K562 (cell line): ENCODE measurements around the gene TTC23L. TPM values are rescaled to one million over a fixed set of nuclear protein-coding genes. Genes with fewer than 3 reads are reported as not detected.

Source experiments
- CREBBP ChIP-seq: IDR thresholded peaks from one replicate; pipeline ENCODE4 v1.6.1; 2012; ENCODE audit warnings: low read depth, mild to moderate bottlenecking, control low read depth, inconsistent platforms, low read length
- FOXK2 ChIP-seq, 2 experiments: fragments of 450-650 bp; IDR thresholded peaks in 1 of 2; conservative IDR thresholded peaks in 1 of 2; 2 replicates each; pipeline ENCODE4 v1.6.1; 2016; ENCODE audit warnings: low read depth in 2 of 2, mild to moderate bottlenecking in 1 of 2
- FOXP1 ChIP-seq: sonication (generic); formaldehyde crosslinking; IDR thresholded peaks from 2 replicates; pipeline ENCODE4 v1.8.0; 2022; ENCODE audit warnings: mild to moderate bottlenecking, missing genetic modification reagents
- ILK ChIP-seq: fragments of 450-650 bp; IDR thresholded peaks from 2 replicates; pipeline ENCODE4 v1.6.1; 2016; ENCODE audit warnings: missing genetic modification characterization, low read depth, mild to moderate bottlenecking, missing compliant biosample characterization, moderate library complexity, borderline replicate concordance
- PURB ChIP-seq: sonication (generic); formaldehyde crosslinking; IDR thresholded peaks from 2 replicates; pipeline ENCODE4 v1.9.0; 2021; ENCODE audit warnings: low read depth, mild to moderate bottlenecking, missing genetic modification reagents
- RHOXF2B ChIP-seq: fragments of 250-450 bp; sonication (Bioruptor Pico); conservative IDR thresholded peaks from 2 replicates; pipeline ENCODE4 v1.5.1; 2021
- SMC3 ChIP-seq: conservative IDR thresholded peaks from 2 replicates; pipeline ENCODE4 v1.6.1; 2011; ENCODE audit warnings: low read depth, low read length, improper control_type of control experiment; ENCODE audit not compliant: insufficient read depth
- SREBF2 ChIP-seq: sonication (generic); formaldehyde crosslinking; IDR thresholded peaks from 2 replicates; pipeline ENCODE4 v1.4.0; 2020; ENCODE audit warnings: mild to moderate bottlenecking, missing genetic modification reagents
- ZNF197 ChIP-seq: fragments of 200-800 bp; sonication (Bioruptor generic); IDR thresholded peaks from 2 replicates; pipeline ENCODE4 v1.6.1; 2016; ENCODE audit warnings: low read depth, missing genetic modification characterization, missing compliant biosample characterization
- polyA plus RNA-seq, 8 experiments: library from polyadenylated mRNA; depleted of rRNA in 4 of 8; stranded (reverse) in 5 of 8; unstranded in 3 of 8; fragments of >200 nt; fragmentation: Nextera tagmentation in 2 of 8; fragmentation: Illumina TruSeq in 1 of 8; extraction: Ambion mirVana in 2 of 8; extraction: Trizol in 1 of 8; gene quantifications; 2 replicates each; pipeline versions ENCODE4 v1.2.1 to v1.2.3, GENCODE V29; 2011 to 2014; ENCODE audit warnings: inconsistent platforms in 1 of 8, missing spikeins in 1 of 8
- total RNA-seq, 7 experiments: library from RNA; depleted of rRNA in 6 of 7; stranded (reverse); fragments of >200 nt in 6 of 7; fragmentation: Illumina TruSeq in 2 of 7; extraction: Trizol in 2 of 7; gene quantifications; 2 replicates each; pipeline versions ENCODE4 v1.2.1 to v1.2.3, GENCODE V29; 2011 to 2021; ENCODE audit warnings: low replicate concordance in 1 of 7
- TF ChIP-seq, protein P1 (sequence below): fragments of 200-600 bp; sonication (generic); IDR thresholded peaks from one replicate; pipeline ENCODE4 v1.6.1; 2012; ENCODE audit warnings: mild to moderate bottlenecking, low read depth, low read length, inconsistent platforms
- TF ChIP-seq, protein P2 (sequence below): fragments of 250-450 bp; sonication (Bioruptor Pico); IDR thresholded peaks from 2 replicates; pipeline ENCODE4 v1.4.0; 2020; ENCODE audit warnings: mild to moderate bottlenecking
- TF ChIP-seq, protein P3 (sequence below): sonication (generic); formaldehyde crosslinking; IDR thresholded peaks from 2 replicates; pipeline ENCODE4 v1.8.0; 2022; ENCODE audit warnings: mild to moderate bottlenecking, missing genetic modification reagents
- TF ChIP-seq, protein P4 (sequence below): fragments of 250-450 bp; sonication (Bioruptor Pico); IDR thresholded peaks from 2 replicates; pipeline ENCODE4 v1.5.0; 2020; ENCODE audit warnings: mild to moderate bottlenecking

TTC23L gene
- total and polyA plus RNA-seq, 9 of the 15 experiments (the other 6 are each of a cell fraction or from before 2014, with no cell fraction given), result 0.03 to 0.32 (median 0.14) TPM; not detected in 2

DNA sequence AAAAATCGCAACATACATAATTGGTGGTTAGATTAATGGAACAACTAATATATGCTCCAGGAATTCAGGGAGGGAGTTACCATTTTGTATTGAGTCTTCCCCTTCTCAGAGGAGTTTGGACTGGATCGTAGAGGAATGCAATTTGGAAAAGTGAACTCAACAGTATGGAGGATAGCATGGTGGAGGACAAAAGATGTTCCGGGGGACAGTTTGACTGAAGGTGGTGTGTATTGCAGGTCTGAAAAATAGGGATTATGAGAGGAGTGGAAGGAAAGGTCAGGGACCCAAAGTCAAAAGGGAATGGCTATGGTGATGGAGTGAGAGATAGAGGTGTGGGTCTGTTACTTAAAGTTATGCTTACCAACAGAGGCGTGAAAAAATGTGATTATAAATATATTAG is 91.9 kb downstream of the TTC23L start (continued):
- TF ChIP-seq FOXP1 (CRISPR knock-in tag), result no peak
- no peak for TF ChIP-seq CREBBP
- TF ChIP-seq, protein P1, sequence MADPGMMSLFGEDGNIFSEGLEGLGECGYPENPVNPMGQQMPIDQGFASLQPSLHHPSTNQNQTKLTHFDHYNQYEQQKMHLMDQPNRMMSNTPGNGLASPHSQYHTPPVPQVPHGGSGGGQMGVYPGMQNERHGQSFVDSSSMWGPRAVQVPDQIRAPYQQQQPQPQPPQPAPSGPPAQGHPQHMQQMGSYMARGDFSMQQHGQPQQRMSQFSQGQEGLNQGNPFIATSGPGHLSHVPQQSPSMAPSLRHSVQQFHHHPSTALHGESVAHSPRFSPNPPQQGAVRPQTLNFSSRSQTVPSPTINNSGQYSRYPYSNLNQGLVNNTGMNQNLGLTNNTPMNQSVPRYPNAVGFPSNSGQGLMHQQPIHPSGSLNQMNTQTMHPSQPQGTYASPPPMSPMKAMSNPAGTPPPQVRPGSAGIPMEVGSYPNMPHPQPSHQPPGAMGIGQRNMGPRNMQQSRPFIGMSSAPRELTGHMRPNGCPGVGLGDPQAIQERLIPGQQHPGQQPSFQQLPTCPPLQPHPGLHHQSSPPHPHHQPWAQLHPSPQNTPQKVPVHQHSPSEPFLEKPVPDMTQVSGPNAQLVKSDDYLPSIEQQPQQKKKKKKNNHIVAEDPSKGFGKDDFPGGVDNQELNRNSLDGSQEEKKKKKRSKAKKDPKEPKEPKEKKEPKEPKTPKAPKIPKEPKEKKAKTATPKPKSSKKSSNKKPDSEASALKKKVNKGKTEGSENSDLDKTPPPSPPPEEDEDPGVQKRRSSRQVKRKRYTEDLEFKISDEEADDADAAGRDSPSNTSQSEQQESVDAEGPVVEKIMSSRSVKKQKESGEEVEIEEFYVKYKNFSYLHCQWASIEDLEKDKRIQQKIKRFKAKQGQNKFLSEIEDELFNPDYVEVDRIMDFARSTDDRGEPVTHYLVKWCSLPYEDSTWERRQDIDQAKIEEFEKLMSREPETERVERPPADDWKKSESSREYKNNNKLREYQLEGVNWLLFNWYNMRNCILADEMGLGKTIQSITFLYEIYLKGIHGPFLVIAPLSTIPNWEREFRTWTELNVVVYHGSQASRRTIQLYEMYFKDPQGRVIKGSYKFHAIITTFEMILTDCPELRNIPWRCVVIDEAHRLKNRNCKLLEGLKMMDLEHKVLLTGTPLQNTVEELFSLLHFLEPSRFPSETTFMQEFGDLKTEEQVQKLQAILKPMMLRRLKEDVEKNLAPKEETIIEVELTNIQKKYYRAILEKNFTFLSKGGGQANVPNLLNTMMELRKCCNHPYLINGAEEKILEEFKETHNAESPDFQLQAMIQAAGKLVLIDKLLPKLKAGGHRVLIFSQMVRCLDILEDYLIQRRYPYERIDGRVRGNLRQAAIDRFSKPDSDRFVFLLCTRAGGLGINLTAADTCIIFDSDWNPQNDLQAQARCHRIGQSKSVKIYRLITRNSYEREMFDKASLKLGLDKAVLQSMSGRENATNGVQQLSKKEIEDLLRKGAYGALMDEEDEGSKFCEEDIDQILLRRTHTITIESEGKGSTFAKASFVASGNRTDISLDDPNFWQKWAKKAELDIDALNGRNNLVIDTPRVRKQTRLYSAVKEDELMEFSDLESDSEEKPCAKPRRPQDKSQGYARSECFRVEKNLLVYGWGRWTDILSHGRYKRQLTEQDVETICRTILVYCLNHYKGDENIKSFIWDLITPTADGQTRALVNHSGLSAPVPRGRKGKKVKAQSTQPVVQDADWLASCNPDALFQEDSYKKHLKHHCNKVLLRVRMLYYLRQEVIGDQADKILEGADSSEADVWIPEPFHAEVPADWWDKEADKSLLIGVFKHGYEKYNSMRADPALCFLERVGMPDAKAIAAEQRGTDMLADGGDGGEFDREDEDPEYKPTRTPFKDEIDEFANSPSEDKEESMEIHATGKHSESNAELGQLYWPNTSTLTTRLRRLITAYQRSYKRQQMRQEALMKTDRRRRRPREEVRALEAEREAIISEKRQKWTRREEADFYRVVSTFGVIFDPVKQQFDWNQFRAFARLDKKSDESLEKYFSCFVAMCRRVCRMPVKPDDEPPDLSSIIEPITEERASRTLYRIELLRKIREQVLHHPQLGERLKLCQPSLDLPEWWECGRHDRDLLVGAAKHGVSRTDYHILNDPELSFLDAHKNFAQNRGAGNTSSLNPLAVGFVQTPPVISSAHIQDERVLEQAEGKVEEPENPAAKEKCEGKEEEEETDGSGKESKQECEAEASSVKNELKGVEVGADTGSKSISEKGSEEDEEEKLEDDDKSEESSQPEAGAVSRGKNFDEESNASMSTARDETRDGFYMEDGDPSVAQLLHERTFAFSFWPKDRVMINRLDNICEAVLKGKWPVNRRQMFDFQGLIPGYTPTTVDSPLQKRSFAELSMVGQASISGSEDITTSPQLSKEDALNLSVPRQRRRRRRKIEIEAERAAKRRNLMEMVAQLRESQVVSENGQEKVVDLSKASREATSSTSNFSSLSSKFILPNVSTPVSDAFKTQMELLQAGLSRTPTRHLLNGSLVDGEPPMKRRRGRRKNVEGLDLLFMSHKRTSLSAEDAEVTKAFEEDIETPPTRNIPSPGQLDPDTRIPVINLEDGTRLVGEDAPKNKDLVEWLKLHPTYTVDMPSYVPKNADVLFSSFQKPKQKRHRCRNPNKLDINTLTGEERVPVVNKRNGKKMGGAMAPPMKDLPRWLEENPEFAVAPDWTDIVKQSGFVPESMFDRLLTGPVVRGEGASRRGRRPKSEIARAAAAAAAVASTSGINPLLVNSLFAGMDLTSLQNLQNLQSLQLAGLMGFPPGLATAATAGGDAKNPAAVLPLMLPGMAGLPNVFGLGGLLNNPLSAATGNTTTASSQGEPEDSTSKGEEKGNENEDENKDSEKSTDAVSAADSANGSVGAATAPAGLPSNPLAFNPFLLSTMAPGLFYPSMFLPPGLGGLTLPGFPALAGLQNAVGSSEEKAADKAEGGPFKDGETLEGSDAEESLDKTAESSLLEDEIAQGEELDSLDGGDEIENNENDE, result no peak
- TF ChIP-seq PURB (CRISPR knock-in tag), result no peak
- TF ChIP-seq, protein P2, sequence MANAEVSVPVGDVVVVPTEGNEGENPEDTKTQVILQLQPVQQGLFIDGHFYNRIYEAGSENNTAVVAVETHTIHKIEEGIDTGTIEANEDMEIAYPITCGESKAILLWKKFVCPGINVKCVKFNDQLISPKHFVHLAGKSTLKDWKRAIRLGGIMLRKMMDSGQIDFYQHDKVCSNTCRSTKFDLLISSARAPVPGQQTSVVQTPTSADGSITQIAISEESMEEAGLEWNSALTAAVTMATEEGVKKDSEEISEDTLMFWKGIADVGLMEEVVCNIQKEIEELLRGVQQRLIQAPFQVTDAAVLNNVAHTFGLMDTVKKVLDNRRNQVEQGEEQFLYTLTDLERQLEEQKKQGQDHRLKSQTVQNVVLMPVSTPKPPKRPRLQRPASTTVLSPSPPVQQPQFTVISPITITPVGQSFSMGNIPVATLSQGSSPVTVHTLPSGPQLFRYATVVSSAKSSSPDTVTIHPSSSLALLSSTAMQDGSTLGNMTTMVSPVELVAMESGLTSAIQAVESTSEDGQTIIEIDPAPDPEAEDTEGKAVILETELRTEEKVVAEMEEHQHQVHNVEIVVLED (CRISPR knock-in tag), result no peak
- TF ChIP-seq ILK (tag), result no peak
- no peak for TF ChIP-seq SMC3
- TF ChIP-seq ZNF197 (CRISPR knock-in tag), result no peak
- TF ChIP-seq, protein P3, sequence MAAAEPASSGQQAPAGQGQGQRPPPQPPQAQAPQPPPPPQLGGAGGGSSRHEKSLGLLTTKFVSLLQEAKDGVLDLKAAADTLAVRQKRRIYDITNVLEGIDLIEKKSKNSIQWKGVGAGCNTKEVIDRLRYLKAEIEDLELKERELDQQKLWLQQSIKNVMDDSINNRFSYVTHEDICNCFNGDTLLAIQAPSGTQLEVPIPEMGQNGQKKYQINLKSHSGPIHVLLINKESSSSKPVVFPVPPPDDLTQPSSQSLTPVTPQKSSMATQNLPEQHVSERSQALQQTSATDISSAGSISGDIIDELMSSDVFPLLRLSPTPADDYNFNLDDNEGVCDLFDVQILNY, result no peak
- TF ChIP-seq FOXK2 (conservative IDR thresholded peaks at IDR 0.05 in 1 of 2, IDR thresholded peaks at IDR 0.05 in 1 of 2; ENCODE audit: low read depth in 2 of 2), result peak in 1 of 2 experiments; percentile 3; a peak in 1 of 4 replicates
- TF ChIP-seq RHOXF2B, result no peak
- TF ChIP-seq, protein P4, sequence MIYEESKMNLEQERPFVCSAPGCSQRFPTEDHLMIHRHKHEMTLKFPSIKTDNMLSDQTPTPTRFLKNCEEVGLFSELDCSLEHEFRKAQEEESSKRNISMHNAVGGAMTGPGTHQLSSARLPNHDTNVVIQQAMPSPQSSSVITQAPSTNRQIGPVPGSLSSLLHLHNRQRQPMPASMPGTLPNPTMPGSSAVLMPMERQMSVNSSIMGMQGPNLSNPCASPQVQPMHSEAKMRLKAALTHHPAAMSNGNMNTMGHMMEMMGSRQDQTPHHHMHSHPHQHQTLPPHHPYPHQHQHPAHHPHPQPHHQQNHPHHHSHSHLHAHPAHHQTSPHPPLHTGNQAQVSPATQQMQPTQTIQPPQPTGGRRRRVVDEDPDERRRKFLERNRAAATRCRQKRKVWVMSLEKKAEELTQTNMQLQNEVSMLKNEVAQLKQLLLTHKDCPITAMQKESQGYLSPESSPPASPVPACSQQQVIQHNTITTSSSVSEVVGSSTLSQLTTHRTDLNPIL (CRISPR knock-in tag), result no peak
- TF ChIP-seq SREBF2 (CRISPR knock-in tag), result no peak
